Embryonic facial prominence (tissue), 1 donor: ENCODE data around the gene SLC35G6.
"Not testable (repeated sequence)": the region's sequence is repeated elsewhere in the genome, so short reads cannot be mapped to it uniquely, and the experiment has no call there.

Experiments used
- DNase-seq: peaks from one replicate; pipeline ENCODE4 v3.0.0-alpha.2; 2016; ENCODE audit errors: extremely low spot score

The SLC35G6 gene

DNA sequence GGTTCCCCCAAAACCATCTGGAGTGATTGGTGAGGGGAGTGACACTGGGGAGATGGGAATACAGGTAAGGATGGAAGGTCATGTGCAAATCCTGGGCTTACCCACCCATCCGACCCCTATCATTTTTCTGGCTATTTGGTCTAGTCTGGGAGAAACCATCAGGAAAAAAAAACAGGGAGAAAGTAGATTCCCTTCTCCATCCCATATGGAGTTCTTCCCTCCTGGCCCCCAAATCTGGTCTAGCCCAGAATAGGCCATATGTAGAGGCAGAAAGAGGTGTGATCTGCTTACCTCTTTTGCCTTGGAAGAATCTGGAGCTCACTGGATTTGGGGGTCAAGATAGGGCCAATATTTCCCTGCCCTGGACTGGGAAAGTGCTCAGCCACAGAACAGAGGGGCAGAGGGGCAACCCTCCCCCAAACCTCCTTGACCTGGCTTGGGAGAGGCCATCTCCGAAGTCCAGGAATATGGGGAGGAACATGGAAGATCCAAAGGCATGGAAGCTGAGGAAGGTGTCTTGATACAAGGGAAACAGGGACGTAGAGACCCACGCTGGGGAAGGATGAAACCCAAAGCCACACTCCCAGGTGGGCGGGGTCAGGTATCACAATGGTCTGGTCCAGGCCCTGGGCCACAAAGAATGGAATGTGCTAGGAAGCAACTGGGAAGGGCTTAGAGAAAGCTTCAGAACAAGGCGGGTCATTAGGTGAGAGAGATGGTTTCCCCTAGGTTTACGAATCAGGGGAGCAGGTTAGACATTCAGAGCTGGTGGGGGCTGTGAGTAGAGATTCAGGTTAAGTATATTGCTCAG lies 20.2 kb upstream of the SLC35G6 start:
- no peak for DNase-seq

GRCh38 chr17:7462474-7463371 lies 18.5 kb upstream of the SLC35G6 start:
- DNase-seq = no peak

DNA sequence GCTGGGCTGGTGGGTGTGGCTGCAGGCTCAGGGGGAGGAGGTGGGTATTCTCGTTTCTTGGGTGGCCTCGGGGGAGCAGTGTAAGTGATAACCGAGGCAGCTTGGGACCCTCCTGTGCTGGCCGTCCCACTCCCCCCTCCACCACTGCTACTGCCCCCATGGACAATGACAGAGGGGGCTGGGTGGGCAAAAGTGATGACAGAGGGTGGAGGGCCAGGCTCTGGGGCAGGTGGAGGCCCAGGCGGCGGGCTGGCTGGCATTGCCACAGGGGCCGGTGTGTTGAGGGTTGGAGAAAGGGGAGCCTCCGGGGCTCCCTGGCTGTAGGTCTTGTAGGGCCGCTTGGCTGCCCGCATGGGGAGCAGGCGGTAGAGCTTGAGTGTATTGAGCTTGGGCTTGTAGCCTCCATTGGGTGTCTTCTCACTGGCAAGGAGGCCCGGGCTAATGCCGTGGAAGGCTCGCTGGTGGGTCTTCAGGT lies 17.8 kb upstream of the SLC35G6 start:
- no peak for DNase-seq

DNA sequence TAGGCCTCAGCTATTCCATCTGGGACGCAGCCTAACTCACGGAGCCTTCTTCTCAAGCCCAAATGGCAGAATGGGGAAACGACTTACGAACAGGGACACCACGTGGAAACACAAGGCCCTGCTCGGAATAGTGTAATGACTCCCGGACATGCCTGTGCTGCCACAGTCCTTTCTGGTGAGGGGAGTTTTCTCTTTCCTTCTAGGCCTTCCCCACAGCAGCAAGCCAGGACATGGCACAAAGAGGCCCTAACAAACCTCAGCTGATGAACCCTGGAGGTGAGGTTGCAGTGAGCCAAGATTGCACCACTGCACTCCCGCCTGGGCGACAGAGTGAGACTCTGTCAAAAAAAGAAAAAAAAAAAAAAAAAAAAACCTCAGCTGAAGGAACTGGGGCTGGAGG lies 17.2 kb upstream of the SLC35G6 start:
- no peak for DNase-seq

GRCh38 chr17:7465597-7466275 lies 15.5 kb upstream of the SLC35G6 start:
- no peak for DNase-seq

- DNase-seq = no peak
Measured at GRCh38 chr17:7466318-7466638, 15.0 kb upstream of the SLC35G6 start.

DNA sequence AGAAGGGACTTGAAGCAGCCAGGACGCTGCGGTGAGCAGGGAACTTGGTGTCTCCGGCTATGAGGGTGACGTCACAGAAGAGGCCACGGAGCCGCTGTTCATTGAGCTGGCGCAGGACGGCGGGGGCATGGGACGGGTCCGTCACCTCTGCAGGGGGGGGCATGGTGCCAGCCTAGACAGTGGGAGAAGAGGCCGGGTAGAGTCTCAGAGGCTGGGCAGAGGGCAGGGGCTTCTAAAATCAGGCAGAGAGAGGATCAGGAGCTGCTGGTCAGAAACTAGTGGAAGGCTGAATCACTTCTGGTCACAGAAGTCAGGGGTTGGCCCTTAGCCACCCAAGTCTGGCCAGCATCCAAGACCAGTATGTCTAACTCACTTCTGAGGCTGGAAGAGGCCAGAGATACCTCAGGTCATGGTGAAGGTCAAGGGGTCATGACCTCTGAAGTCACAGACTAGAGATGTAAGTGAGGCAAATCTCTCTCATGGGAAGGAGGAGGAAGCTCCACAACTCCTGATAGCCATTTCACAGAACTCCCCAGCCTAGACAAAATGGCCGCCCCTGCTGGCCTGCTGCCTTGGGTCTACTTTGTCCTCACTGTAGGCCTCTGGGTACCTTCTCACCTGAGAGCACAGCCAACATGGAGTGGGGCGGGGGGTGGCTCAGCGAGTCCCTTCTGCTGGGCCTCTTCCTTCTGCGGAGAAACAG lies 14.5 kb upstream of the SLC35G6 start:
- no peak for DNase-seq

- no peak for DNase-seq
Measured at GRCh38 chr17:7467498-7467897, 13.7 kb upstream of the SLC35G6 start.

DNA sequence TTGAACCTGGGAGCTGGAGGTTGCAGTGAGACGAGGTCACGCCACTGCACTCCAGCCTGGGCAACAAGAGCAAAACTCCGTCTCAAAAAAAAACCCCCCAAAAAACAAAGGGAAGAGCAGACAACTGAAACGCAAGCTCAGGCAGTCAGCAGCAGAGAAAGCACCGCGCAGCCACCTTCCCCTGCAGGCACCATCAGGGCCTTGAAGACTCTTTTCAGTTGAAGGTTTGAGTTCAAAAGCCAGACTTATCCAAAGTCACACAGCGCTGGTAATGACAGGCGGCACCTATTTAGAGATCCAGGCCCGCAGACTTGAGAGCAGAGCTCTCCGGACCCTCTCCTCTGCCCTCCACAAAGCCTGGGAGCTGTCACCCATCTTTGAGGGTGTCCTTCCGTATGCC lies 13.0 kb upstream of the SLC35G6 start:
- DNase-seq = no peak

GRCh38 chr17:7468804-7469389 lies 12.3 kb upstream of the SLC35G6 start:
- DNase-seq = no peak

DNA sequence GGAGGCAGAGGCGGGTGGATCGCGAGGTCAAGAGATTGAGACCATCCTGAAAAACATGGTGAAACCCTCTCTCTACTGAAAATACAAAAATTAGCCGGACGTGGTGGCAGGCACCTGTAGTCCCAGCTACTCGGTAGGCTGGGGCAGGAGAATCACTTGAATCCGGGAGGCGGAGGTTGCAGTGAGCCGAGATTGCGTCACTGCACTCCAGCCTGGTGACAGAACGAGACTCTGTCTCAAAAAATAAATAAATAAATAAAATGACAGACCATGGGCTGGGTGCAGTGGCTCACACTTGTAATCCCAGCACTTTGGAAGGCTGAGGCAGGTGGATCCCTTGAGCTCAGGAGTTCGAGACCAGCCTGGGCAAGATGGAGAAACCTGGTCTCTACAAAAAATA lies 11.4 kb upstream of the SLC35G6 start:
- DNase-seq = not testable (repeated sequence)

- DNase-seq = not testable (repeated sequence)
Measured at GRCh38 chr17:7470457-7470973, 10.7 kb upstream of the SLC35G6 start.

DNA sequence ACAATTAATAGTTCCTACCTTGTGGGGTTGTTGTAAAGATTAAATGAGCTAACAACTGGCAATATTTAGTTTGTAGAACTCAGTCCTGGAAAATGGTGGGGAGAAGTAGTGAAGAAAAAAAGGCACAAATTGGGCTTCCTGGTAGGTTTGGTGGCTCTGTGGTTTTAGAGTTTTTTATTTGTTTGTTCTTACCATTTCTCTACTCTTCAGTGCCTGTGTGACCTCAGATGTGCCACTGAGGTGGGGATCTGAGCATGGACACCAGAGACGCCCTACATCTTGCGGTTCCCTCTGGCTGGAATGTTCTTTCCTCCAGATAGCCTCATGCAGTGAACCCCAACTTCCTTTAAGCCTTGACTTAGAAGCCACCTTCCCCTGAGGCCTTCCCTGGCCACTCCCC lies 9.5 kb upstream of the SLC35G6 start:
- DNase-seq = no peak

GRCh38 chr17:7474767-7475166 lies 6.5 kb upstream of the SLC35G6 start:
- DNase-seq = not testable (repeated sequence)

DNA sequence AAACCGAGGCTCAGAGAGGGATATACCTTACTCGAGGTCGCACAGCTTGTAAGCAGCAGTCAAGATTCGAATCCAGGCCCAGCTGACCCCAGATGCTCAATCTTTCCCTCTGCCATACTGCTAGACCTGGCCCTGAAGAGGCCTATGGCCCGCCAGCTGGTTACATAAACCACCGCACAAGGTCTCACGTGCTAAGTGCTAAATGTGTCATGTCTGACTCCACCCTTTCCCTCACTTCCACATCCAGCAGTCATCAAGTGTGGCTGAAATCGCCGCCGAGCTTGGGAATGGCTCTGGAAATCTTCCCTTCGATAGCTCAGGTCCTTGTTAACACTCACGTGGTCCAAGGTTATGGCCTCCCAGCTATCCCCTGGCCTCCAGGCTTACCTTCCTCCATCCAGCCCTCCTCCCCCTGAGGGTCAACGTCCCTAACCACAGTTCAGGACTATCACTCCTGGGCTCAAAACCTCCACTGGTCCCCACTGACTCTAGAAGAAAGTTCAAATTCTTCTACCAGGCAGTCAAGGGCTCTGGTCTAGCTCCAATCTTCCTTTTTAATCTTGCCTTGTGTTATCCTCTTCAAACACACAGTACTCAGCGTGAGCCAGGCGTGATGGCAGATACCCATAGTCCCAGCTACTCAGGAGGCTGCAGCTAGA lies 5.4 kb upstream of the SLC35G6 start:
- no peak for DNase-seq

DNA sequence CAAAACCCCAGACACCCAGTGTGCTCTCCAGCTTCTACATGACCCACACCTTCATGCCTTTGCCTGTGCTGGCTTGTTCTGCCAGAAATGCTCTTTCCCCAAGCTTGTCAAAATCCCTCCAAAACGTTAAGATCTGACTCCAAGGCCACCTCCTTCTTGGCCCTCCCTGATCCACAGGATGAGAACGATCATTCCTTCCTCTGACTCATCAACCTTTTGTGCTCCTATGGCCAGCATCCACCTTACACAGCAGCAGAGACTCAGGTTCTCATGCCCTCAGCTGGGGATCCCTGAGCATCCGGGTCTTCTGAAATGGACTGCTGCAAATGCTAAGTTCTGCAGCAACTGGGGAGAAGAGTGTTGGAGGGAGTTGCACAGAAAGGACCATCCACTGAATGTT lies 4.8 kb upstream of the SLC35G6 start:
- no peak for DNase-seq

DNA sequence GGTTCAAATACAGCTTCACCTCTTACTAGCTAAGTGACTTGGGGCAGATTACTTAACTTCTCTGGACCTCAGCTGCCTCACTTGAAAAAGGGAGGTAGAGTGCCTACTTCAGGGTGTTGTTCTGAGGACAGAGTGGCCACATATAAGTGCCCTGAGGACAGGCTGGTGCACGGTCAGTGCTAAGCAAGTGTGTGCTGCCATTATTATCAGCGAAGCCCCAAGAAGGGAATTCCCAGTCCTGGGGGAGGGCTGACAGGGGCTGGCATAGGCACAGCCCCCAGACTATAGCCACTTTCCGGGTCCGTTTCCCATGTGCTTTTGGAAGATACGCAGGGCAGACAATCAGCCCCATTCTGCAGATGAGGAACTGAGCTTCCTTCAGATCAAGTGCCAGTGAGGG lies 4.3 kb upstream of the SLC35G6 start:
- DNase-seq = no peak

GRCh38 chr17:7477392-7478275 lies 3.6 kb upstream of the SLC35G6 start:
- DNase-seq = no peak
